Activated CD4-positive, alpha-beta T cell treated with anti-CD3 and anti-CD28 coated beads for 36 hours (primary cell): ENCODE measurements around the gene TRIM8. TPM values are rescaled to one million over a fixed set of nuclear protein-coding genes. Genes with fewer than 3 reads are reported as not detected.
A peak's percentile ranks its signal among the peaks of the same experiment; 100 is the strongest.

Source experiments
- ATAC-seq: fragments of 200-7000 bp; cut with Tn5 transposase; one replicate; pipeline ENCODE4 v1.10.0; 2021; ENCODE audit warnings: mild to moderate bottlenecking, moderate library complexity
- CTCF ChIA-PET: fragments of 350-600 bp; sonication (Branson Sonifier 250); formaldehyde crosslinking; loops from one replicate; lab custom pipeline; 2021; ENCODE audit warnings: antibody characterized with exemption; lab: Charles Lee
- POLR2A ChIA-PET: fragments of 350-600 bp; sonication (Branson Sonifier 250); formaldehyde crosslinking; loops from one replicate; lab custom pipeline; 2021; ENCODE audit warnings: antibody characterized with exemption, inconsistent platforms; lab: Charles Lee
- DNase-seq: peaks from one replicate; pipeline ENCODE4 v3.0.0-alpha.2; 2020
- H3K27ac Mint-ChIP-seq: one replicate; pipeline ENCODE4 v1.8.0; 2021; ENCODE audit warnings: mixed read lengths
- H3K27me3 Mint-ChIP-seq: one replicate; pipeline ENCODE4 v1.8.0; 2021; ENCODE audit warnings: mixed read lengths
- H3K36me3 Mint-ChIP-seq: one replicate; pipeline ENCODE4 v1.8.0; 2021; ENCODE audit warnings: low read depth, mixed read lengths
- H3K4me1 Mint-ChIP-seq: one replicate; pipeline ENCODE4 v1.8.0; 2021; ENCODE audit warnings: mixed read lengths
- H3K4me3 Mint-ChIP-seq: one replicate; pipeline ENCODE4 v1.8.0; 2021; ENCODE audit warnings: mild to moderate bottlenecking, moderate library complexity, mixed read lengths
- H3K9me3 Mint-ChIP-seq: one replicate; pipeline ENCODE4 v1.8.0; 2021; ENCODE audit warnings: low read depth, mixed read lengths
- intact Hi-C, 2 experiments: fragments of 100-400 bp; cut with DNase I in 1 of 2; cut with micrococcal nuclease in 1 of 2; formaldehyde crosslinking; loops; one replicate each; pipeline versions ENCODE4 v1.14.2 to v1.15.1; 2022 to 2024; cut with DNase I, micrococcal nuclease
- total RNA-seq, 2 experiments: library from RNA; stranded (reverse); gene quantifications; one replicate each; pipeline ENCODE4 v1.2.3, GENCODE V29; 2021

The TRIM8 gene
- total RNA-seq, 2 experiments from 2014 or later = 37.8 to 39.1 TPM

- Mint-ChIP-seq H3K9me3 (no peaks in the 10 kb centered on the region), H3K27me3 (no peaks in the 10 kb centered on the region), H3K27ac (no peak overlapping the region), H3K4me3 (no peak overlapping the region), H3K4me1 (peaks cover 5% of the 10 kb centered on the region), H3K36me3 (no peaks in the 10 kb centered on the region)
- POLR2A ChIA-PET = interaction anchor here (0.6 kb wide), 1 partner anchor 8 kb away, joined by 3 read pairs; no protein-coding TSS in a partner anchor
- ATAC-seq (no peak), DNase-seq (no peak)
- intact Hi-C loops = no loop called here
- CTCF ChIA-PET = interaction anchor here (0.5 to 1.4 kb wide), 3 partner anchors 11 to 222 kb away, joined by 3 to 5 read pairs (median 3); no protein-coding TSS in a partner anchor
Observed at GRCh38 chr10:102624751-102625645, 19.3 kb upstream of the TRIM8 start.

- no peak overlapping the region for H3K27ac Mint-ChIP-seq
- ChIA-PET POLR2A (no interaction called here), CTCF (interaction anchor here (0.6 to 0.8 kb wide), 3 partner anchors 10 to 669 kb away, joined by 3 to 4 read pairs (median 3); no protein-coding TSS in a partner anchor)
Observed at GRCh38 chr10:102626026-102626685, 18.1 kb upstream of the TRIM8 start.

GRCh38 chr10:102627291-102627735 is 17.0 kb upstream of the TRIM8 start:
- peak overlapping the region; percentile 55 for H3K27ac Mint-ChIP-seq
- no peaks in the 10 kb centered on the region for H3K36me3 Mint-ChIP-seq
- H3K4me1 Mint-ChIP-seq = peaks cover 11% of the 10 kb centered on the region
- DNase-seq = no peak
- ChIA-PET CTCF (interaction anchor here (0.8 kb wide), 1 partner anchor 11 kb away, joined by 4 read pairs; no protein-coding TSS in a partner anchor), POLR2A (no interaction called here)
- intact Hi-C loops = no loop called here
- no peaks in the 10 kb centered on the region for H3K27me3 Mint-ChIP-seq
- no peaks in the 10 kb centered on the region for H3K9me3 Mint-ChIP-seq
- no peak overlapping the region for H3K4me3 Mint-ChIP-seq
- no peak for ATAC-seq

More at GRCh38 chr10:102626026-102626685, 18.1 kb upstream of the TRIM8 start:
- ATAC-seq (no peak), DNase-seq (no peak)
- Mint-ChIP-seq H3K36me3 (no peaks in the 10 kb centered on the region), H3K27me3 (no peaks in the 10 kb centered on the region), H3K4me3 (no peak overlapping the region), H3K4me1 (peaks cover 6% of the 10 kb centered on the region), H3K9me3 (no peaks in the 10 kb centered on the region)
- intact Hi-C loops = no loop called here

- ATAC-seq (no peak), DNase-seq (no peak)
- ChIA-PET CTCF (interaction anchor here (0.6 to 0.7 kb wide), 2 partner anchors 9 to 113 kb away, joined by 3 read pairs; no protein-coding TSS in a partner anchor), POLR2A (no interaction called here)
- H3K4me1 Mint-ChIP-seq = peaks cover 16% of the 10 kb centered on the region
- H3K27me3 Mint-ChIP-seq = no peaks in the 10 kb centered on the region
- peak overlapping the region; percentile 37 for H3K27ac Mint-ChIP-seq
- intact Hi-C loops = no loop called here
- H3K36me3 Mint-ChIP-seq = no peaks in the 10 kb centered on the region
- no peaks in the 10 kb centered on the region for H3K9me3 Mint-ChIP-seq
- H3K4me3 Mint-ChIP-seq = no peak overlapping the region
Observed at GRCh38 chr10:102627736-102628293, 16.5 kb upstream of the TRIM8 start.

- Mint-ChIP-seq H3K27ac (no peak overlapping the region), H3K27me3 (no peaks in the 10 kb centered on the region), H3K4me3 (no peak overlapping the region), H3K36me3 (no peaks in the 10 kb centered on the region), H3K9me3 (no peaks in the 10 kb centered on the region), H3K4me1 (peaks cover 23% of the 10 kb centered on the region)
- DNase-seq = no peak
- CTCF ChIA-PET = interaction anchor here (0.6 to 0.7 kb wide), 2 partner anchors 9 to 112 kb away, joined by 3 read pairs; no protein-coding TSS in a partner anchor
- POLR2A ChIA-PET = interaction anchor here (0.6 kb wide), 1 partner anchor 17 kb away, joined by 4 read pairs; no protein-coding TSS in a partner anchor
- intact Hi-C loops = no loop called here
- no peak for ATAC-seq
Observed at GRCh38 chr10:102628451-102628911, 15.8 kb upstream of the TRIM8 start.

GRCh38 chr10:102629661-102630614 is 14.3 kb upstream of the TRIM8 start:
- Mint-ChIP-seq H3K4me1 (peaks cover 37% of the 10 kb centered on the region), H3K27ac (no peak overlapping the region), H3K4me3 (no peak overlapping the region), H3K9me3 (no peaks in the 10 kb centered on the region), H3K27me3 (no peaks in the 10 kb centered on the region), H3K36me3 (no peaks in the 10 kb centered on the region)
- intact Hi-C loops = loop anchor here in 1 of 2 experiments (5.0 kb wide), 1 partner anchor 1047 kb away; no protein-coding TSS in a partner anchor
- CTCF ChIA-PET = interaction anchor here (0.7 to 1.3 kb wide), 2 partner anchors 18 to 34 kb away, joined by 4 read pairs; no protein-coding TSS in a partner anchor
- DNase-seq (no peak), ATAC-seq (no peak)
- POLR2A ChIA-PET = interaction anchor here (0.5 kb wide), 1 partner anchor 89 kb away, joined by 4 read pairs; no protein-coding TSS in a partner anchor

GRCh38 chr10:102630663-102631062 is 13.6 kb upstream of the TRIM8 start:
- intact Hi-C loops = loop anchor here in 1 of 2 experiments (5.0 kb wide), 1 partner anchor 1047 kb away; no protein-coding TSS in a partner anchor
- DNase-seq = no peak
- ChIA-PET CTCF (interaction anchor here (0.5 to 0.7 kb wide), 2 partner anchors 17 to 34 kb away, joined by 4 read pairs; no protein-coding TSS in a partner anchor), POLR2A (interaction anchor here (0.5 kb wide), 1 partner anchor 88 kb away, joined by 4 read pairs; no protein-coding TSS in a partner anchor)
- H3K4me1 Mint-ChIP-seq = peaks cover 44% of the 10 kb centered on the region
- H3K27me3 Mint-ChIP-seq = no peaks in the 10 kb centered on the region
- no peak overlapping the region for H3K4me3 Mint-ChIP-seq
- no peak overlapping the region for H3K27ac Mint-ChIP-seq
- no peaks in the 10 kb centered on the region for H3K9me3 Mint-ChIP-seq
- no peak for ATAC-seq
- no peaks in the 10 kb centered on the region for H3K36me3 Mint-ChIP-seq

GRCh38 chr10:102631525-102632393 is 12.5 kb upstream of the TRIM8 start:
- peak overlapping the region; percentile 55 for H3K27ac Mint-ChIP-seq
- ATAC-seq (no peak), DNase-seq (no peak)
- intact Hi-C loops = loop anchor here in 1 of 2 experiments (2.0 to 5.0 kb wide), 2 partner anchors 15 to 1046 kb away; no protein-coding TSS in a partner anchor
- no peaks in the 10 kb centered on the region for H3K9me3 Mint-ChIP-seq
- H3K4me3 Mint-ChIP-seq = no peak overlapping the region
- no peaks in the 10 kb centered on the region for H3K36me3 Mint-ChIP-seq
- H3K27me3 Mint-ChIP-seq = no peaks in the 10 kb centered on the region
- peaks cover 51% of the 10 kb centered on the region for H3K4me1 Mint-ChIP-seq
- POLR2A ChIA-PET = interaction anchor here (0.6 kb wide), 1 partner anchor 17 kb away, joined by 6 read pairs; no protein-coding TSS in a partner anchor
- CTCF ChIA-PET = interaction anchor here (0.6 to 1.4 kb wide), 3 partner anchors 10 to 193 kb away, joined by 3 to 6 read pairs (median 3); no protein-coding TSS in a partner anchor
